Measurements from ENCODE around the gene FAM120A.
"Not testable (repeated sequence)": the region's sequence is repeated elsewhere in the genome, so short reads cannot be mapped to it uniquely, and the experiment has no call there.

The FAM120A gene

DNA sequence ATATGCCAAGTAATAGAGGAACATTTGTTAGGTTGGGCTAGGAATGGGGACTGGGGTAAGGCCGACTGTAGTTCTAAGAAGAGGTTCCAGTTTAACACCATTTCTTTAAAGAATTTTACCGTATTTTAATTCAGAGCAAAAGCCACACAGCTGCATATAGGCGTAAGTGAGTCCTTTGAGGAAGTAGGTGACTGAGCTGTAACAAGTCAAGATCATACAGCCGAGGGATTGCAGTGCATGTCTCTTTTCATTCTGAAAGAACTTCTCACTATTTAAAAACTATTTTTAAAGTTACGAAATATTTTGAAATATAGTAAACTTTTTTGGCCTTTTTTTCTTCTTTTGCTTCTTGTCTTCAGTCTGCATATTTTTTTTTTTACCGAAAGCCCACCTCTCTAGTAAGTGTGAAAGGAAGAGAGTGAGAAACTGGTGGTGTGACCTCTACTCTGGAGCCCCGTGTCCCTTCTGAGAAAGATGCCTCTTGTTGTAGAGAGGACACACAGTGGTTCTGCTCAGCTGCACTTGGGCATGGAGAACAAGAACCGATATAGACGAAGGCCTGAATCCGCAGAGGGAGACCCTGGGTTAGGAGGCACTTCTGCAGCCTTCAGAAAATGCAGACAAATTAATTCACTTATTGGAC lies 60.8 kb downstream of the FAM120A start:
- not testable (repeated sequence) for DNase-seq

DNA sequence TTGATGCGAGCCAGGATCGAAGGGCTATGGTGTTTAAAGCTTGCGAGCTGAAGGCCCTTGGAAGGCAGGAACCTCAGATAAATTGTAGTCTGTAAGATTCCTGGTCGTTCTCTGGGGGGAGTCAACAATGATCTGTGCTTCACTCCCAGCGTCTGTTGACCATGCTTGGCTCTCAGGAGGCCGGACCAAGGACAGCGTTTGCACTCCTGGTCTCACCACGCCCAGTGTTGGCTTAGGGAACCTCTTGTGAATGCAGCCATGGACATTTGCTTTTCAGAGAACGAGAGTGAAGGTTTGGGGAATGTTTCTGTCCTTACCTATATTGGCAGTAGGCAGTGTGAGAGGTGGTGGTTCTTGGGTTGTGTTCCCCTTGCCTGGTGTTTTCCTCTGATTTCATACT lies 62.1 kb downstream of the FAM120A start:
- DNase-seq, result no peak

DNA sequence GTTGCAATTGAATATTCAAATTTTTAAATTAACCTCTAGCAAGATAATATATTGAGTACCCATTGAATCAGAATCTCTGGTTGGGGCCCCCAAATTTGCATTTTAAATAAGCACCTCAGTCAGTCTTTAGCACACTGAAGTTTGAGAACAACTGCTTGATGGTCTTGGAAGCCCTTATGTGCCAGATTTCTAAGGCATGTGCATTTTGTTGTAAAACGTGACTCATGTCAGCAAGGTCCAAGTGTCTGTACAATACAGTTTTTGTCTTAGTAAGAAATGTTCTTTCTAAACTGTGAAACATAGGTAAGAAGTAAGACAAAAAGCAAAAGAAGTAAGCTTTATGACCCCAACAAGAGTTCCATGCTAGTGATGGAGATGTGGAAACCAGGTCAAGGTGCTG lies 65.8 kb downstream of the FAM120A start:
- no peak for DNase-seq

DNA sequence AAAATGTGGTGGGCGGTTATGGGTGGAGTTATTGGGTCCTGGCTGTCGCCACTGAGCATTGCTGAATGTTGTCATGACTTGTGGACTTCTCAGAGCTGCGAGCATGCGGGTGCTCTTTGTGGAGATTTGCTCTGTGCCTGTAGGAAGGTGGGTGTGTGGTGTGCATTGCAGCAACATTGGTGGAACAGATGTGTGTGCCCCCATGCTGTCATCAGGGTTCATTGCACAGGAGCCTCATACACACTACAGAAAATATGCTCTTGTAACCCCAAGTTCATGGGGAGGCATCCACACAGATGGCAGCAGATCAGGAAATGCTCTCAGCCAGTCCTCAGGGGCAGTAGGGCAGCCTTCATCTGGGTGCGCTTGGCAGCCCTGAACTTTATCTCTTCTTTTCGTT lies 69.0 kb downstream of the FAM120A start:
- DNase-seq, result no peak

DNA sequence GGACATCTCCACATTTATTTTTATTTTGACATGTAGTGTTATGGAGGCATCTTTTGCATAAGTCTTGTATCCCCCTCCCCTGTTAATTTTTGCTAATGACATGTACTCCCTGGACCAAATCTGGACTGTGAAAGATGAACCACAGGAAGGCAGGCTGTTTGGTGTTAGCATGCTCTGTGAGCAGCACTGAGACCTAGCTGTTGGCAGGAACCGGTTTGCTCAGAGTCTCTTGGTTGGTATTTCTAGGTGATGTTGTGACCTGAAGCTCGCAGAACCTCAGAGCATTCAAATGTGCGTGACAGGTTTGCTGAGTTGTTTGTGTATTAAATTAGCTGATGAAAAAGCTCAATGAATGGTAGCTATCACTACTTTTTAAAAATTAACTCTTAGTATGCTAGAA lies 71.3 kb downstream of the FAM120A start:
- no peak for DNase-seq

DNA sequence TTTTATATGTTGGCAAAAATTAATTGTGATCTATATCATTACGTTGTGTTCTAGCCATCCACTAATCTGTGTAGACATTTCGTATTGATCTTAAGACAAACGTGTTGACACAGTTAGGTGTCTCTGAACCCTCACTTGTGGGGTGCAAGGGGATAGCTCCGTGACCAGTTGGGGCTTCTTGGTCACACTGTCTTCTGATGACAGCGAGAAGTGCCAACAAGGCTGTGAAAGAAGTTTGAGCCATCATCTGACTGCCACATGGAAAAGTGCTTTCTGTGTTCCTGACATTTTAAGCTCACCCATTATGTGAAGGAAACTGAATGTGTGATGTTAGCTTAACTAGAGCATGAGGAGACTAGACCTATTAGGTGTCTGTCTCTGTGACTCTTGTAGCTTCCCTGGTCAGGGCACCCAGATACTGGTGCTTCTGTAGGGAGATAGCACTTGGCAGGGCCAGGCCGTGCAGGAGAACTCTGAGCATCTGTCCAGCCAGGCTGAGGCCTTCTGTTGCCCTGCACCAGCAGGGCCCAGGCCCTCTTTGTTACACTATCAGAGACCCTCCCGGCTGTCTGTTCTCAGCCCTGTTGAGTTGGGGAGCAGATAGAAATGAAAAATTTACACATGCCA lies 72.1 kb downstream of the FAM120A start:
- DNase-seq, result no peak

DNA sequence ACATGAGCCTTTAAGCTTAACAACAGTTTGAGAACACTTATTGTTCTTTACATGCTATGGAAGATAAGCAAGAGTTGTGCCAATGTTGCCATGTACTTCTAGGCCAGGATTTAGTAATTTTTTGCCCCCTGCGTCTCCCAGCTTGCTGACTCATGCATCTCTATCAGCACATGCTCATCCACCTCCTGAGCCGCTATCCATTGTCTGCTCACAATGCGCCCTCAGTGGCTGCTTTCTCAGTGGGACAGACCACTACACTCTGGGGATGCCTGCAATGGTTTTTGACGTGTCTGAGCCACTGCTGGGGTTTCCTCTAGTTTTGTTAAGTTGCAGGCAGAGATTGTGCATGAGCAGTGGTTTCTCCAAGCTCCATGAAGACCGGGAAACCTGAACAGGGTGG lies 74.0 kb downstream of the FAM120A start:
- no peak for DNase-seq

DNA sequence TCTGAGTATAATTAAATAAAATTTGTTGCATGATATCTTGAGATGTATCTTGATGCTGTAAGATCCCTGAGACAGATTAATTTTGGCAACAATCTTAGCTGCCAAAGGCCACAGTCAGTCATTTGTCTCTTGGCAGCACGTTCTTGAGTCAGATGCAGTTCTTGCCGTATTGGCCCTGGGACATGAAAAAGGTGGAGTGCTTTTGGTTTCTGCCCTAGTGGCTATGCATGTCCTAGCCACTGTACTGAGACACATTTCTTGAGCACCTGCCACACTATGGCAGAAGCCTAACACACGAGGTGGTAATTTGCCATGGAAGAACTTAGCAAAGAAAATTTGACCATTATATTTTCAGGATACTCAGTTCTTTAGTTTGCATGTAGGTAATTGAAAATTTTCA lies 79.9 kb downstream of the FAM120A start:
- DNase-seq, result no peak

DNA sequence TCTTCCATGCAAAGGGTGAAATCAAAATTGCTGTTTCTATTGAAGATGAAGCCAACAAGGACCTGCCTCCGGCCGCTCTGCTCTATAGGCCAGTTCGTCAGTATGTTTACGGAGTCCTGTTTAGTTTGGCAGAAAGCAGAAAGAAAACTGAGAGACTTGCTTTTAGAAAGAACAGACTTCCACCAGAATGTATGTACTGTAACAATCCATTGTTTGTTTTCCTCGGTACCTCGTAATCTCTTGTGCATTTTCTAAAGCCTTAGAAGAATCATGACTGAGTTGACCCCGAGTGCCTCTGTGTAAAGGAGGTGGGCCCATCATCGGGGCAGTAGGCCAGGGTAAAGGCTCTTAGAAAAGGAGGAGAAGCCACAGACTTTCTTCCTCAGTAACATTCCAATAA lies 80.7 kb downstream of the FAM120A start:
- DNase-seq, result no peak

DNA sequence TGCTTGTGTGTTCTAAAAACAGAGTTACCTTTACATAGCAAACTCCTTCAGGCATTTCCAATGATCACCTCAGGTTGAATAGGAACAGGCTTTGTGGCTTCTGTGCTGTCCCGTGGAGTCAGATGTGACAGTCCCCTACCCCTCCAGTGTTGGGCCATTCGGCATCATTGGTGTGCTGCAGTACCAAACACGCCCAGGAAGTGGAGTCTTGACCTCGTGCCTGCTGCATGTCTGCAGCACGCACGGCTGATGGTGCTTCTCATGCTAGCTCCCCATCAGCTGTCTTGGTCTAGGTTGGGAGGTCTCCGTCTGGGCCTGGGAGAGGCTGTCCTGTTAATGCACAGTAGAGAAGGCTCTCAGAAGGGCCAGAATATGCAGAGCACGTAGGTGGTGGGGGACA lies 82.4 kb downstream of the FAM120A start:
- no peak for DNase-seq

DNA sequence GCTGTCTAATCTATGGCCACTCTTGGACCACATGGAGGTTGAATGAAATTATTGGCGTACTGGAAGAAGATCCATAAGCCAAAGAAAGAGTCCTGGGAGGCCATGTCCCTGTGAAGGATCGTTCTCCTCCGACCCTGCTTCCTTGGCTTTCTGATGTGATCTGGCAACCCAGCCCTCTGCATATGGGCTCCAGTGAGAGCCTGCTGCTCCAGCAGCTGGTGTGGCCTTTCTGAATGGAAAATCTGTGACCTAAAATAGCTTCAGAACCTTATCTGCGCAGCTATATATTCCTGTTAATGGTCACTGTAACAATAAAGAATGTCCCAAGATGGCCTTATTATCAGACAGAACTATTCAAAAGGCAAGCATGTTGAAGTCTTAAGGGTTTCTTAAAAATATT lies 84.7 kb downstream of the FAM120A start:
- DNase-seq, result no peak

DNA sequence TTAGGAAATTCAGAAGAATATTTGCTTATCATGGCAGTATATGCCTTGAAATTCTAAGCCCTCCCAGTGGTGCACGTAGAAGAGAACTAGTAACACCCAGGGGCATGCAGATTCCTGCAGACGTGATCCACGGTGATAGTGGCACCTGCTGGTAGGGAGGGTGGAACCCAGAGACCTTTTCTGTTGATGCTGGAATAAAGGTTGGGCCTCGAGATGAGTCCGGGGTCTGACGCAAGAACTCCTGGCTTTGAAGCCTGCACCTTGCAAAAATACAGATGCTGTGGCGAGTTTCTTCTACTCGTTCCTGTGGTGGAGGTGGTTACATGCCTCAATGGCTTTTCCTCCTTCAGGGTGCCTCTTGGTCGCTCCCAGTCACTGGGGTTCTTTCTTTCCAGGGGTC lies 85.4 kb downstream of the FAM120A start:
- no peak for DNase-seq

DNA sequence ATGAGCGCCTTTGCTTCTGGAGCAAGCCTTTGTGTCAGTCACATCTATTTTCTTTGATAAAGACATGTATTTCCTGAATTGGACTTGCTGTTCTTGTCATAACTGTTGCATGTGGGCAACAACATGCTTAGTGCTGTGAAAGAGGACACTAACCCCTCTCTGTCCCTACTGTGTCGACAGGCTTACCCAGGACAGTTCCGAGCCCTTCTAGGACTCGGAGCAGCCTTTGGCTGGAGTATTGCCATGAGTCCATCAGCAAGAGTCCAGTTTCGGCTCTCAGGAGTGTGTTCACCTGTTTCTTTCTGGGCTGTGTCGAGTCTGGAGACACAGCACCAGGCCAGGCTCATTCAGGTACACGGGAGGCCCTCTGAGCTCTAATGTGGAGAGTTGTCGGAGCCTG lies 88.8 kb downstream of the FAM120A start:
- DNase-seq, result no peak

DNA sequence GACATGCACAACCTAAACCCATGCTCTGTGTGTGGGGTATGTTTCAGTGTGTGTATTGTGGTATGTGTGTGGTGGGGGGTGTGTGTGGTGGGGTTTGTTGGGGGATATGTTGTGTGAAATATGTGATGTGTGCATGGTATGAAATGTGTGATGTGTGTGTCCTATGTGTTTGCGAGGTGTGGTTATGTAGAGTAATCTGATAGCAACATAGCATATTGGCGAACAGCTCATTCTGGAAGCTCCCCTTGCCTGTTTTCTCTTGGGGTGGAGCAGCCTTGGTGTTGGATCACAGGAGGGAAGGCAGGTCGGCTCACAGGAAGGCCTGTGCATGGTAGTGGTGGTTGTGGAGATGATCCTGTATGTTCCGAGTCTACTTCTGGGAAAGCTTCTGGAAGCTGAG lies 89.5 kb downstream of the FAM120A start:
- no peak for DNase-seq

DNA sequence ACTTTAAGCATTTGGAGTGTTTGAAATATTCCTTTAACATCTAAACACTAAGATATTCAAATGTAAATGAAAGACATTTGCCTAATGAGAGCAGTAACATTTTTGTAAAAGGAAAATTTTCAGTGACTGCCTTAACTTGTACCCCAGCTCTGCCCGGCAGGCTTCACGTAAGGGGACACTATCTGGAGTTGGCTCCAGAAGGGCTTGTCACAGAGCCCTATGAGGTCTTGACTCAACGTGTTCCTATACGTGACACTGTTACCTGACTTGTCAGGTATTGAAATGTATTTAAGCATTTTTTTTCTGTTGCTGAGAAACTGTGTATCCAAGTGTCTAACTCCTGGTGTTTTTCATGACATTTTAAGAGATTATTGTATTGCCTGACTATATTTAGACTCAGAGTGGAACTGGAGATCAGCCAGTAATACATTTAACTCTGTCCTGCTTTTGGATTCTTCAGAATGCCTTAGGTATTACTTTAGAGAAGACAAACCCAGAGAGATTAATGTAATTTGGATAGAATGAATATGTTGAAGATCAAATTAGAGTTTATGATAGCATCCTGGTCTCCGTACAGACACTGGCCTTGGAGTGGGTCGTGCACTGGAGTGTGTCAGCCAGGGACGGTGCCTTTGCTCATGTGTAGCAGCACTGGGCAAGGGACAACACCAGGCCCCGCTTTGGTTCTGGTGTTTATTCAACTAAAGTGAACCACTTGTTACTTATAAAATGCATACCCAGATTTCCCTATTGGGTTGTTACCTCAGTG lies 90.3 kb downstream of the FAM120A start:
- DNase-seq, result no peak

DNA sequence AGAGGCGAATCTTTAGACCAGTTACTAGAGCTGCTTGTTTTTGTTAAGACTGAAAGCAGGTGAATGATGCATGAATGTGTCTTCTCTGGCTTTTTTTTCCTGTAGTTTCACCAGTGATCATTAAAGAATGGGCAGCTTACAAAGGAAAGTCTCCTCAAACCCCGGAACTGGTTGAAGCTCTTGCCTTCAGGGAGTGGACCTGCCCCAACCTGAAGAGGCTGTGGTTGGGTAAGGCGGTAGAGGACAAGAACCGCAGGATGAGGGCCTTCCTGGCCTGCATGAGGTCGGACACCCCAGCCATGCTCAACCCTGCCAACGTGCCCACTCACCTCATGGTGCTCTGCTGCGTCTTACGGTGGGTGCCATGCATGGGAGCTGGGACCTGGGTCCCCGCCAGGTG lies 91.6 kb downstream of the FAM120A start:
- no peak for DNase-seq

DNA sequence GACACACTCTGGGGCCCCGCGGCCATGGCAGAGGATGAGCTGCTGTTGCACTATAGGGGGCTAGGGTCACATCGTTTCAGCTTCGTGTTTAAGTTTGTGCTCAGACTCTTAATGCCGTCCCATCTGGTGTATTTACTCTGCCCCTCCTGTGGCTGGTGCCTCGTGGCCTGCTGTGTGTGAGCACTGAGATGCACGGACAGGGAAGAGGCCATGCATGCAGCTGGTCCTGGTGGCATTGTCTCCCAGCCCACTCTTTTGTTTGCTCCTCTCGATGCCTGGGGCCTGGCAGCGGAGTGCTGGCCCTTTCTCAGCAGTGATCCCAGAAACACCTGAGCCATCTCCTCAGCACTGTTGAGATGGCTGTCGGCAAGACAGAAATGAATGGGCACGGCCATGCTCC lies 94.9 kb downstream of the FAM120A start:
- no peak for DNase-seq

DNA sequence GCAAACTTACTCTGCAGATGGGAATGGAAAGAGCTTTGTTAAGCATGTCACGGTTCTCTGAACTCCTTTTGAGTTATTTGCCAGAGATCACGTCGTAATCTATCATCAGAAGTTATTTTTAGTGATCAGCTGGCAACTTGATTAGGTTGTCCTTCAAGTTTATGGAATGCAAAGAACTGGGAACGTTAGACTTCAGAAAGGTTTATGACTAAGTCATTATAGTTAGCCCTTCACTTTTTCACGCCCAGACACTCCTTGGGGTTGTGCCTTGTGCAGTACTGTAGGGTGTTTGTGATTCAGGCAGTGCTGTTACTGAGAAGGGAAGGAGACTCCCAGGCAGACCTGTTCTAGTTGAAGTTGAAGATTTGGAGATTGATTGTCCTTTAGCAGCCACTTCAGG lies 98.1 kb downstream of the FAM120A start:
- DNase-seq, result no peak

DNA sequence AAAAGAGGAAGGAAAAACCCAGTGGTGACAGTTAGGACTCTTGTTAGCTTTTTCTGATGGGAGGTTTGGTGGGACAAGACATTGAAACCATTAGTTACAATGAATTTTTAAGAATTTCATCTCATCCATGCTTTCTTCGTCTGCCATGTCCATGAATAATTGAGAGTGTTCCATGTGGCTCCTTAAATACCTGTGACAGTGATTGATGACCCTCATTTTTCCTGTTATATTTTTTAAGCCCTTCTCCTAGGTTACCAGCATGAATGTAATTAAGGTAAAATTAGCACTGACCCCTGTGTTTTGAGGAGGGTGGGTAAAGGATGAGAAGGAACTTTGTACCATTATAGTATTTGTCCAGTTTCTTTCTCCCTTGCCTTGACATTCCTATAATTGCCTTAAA lies 101.4 kb downstream of the FAM120A start:
- no peak for DNase-seq

DNA sequence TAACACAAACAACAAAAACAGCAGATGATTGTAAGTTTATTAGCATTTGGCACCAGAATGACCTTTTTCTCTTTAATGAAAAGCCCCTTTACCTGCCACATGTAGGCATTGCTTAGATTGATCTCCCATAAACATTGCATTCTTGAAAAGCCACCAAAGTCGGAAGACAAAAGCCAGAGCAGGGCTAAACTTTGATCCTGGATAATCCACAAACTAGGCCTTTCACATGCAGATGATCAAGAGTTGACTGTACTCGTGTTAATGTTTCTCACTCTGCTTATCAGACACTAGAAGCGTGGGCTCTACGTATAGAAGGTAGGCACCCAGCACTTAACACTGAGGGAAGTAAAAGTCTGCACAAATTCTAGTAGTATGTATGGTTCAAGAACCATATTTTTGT lies 103.9 kb downstream of the FAM120A start:
- no peak for DNase-seq

DNA sequence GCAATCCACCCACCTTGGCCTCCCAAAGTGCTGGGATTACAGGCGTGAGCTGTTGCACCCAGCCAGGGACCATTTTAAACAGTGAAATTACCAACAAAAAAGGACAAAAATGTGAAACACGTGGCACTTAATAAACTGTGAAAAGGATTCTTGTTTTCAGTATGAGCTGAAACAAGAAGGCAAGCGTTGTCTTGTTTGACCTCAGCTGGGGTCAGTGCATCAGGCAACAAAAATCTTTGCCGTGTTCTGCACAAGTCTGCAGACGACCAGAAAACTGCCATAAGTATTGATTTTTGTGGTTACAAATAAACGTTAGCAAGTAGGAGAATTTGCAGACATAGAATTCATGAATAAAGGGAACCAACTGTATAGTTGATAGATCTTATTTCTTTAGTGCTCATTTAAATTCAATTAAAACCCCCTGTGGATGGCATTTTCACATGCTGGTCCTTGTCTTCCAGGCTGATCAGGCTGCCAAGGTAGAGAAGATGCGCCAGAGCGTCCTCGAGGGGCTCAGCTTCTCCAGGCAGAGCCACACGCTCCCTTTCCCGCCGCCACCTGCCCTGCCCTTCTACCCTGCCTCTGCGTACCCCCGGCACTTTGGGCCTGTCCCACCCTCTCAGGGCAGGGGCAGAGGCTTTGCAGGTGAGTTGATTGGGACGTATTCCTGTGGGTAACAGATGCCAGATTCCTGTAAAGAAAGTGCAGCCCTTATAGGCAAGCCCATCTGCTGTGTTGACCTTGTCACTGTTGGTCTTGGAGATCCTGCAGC lies 106.1 kb downstream of the FAM120A start:
- DNase-seq, result peak; percentile 52

DNA sequence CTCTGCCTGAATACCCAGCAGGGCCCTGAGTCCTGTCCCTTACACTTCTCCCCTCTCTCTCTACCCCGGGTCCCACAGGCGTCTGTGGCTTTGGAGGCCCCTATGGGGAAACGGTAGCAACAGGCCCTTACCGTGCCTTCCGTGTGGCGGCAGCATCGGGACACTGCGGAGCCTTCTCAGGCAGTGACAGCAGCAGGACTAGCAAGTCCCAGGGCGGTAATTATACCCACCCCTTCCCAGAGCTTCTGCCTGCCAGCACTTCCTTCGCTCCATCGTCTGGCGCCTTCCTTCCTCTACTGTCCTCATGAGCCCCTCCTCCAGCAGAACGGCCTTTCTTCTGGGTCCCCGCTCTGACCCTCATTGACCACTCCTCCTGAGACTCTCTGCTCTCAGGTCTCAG lies 107.0 kb downstream of the FAM120A start:
- DNase-seq, result peak; percentile 47

DNA sequence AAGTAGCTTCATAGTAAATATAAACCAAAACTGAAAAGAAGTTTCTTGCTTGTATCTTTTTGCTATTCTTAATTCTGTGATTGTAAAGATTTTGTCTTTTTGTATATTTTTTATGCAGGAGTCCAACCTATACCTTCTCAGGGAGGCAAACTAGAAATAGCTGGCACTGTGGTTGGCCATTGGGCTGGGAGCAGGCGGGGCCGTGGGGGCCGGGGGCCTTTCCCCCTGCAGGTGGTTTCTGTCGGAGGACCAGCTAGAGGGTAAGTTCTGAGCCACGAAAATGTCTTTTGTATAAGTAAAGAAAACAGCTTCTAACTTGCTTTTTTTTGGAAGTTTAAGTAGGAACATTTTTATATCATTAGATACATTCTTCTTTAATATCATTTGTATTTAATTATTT lies 109.5 kb downstream of the FAM120A start:
- no peak for DNase-seq

DNA sequence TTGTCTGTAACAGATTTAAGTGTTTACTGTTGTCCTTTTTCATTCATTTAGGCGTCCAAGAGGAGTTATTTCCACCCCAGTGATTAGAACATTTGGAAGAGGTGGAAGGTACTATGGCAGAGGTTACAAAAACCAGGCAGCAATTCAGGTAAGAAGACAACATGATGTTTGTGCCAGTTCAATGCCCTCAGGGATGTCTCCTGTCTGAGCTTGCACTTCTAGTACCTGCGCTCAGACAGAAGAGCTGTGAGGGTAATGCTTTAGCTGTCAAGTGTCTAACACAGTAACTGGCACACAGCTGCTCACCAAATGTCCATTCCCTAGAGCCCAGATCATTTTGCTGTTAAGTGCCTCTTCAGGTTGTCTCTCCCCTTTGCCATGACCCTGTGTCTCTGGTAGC lies 110.7 kb downstream of the FAM120A start:
- DNase-seq, result peak; percentile 33
